ENCODE data around the gene NKPD1.

DNA sequence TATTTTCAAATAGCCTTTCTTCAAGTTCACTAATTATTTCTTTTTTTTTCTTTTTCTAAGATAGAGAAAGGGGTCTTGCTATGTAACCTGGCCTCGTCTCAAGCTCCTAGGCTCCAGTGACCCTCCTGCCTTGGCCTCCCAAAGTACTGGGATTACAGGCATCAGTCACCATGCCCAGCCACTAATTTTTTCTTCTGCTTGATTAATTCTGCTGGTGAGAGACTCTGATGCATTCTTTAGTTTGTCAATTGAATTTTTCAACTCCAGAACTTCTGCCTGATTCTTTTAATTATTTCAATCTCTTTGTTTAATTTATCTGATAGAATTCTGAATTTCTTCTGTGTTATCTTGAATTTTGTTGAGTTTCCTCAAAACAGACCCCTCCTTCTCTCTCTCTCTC, 29.2 kb upstream of the NKPD1 start:
- no peak for TF ChIP-seq EZH2phosphoT487 (IDR thresholded peaks at IDR 0.05; ENCODE audit: low read depth)
- TF ChIP-seq, protein P1, sequence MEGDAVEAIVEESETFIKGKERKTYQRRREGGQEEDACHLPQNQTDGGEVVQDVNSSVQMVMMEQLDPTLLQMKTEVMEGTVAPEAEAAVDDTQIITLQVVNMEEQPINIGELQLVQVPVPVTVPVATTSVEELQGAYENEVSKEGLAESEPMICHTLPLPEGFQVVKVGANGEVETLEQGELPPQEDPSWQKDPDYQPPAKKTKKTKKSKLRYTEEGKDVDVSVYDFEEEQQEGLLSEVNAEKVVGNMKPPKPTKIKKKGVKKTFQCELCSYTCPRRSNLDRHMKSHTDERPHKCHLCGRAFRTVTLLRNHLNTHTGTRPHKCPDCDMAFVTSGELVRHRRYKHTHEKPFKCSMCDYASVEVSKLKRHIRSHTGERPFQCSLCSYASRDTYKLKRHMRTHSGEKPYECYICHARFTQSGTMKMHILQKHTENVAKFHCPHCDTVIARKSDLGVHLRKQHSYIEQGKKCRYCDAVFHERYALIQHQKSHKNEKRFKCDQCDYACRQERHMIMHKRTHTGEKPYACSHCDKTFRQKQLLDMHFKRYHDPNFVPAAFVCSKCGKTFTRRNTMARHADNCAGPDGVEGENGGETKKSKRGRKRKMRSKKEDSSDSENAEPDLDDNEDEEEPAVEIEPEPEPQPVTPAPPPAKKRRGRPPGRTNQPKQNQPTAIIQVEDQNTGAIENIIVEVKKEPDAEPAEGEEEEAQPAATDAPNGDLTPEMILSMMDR (IDR thresholded peaks at IDR 0.05; ENCODE audit: low read depth, low read length), result no peak

Data from OCI-LY3 (cell line).